Stimulated activated CD4-positive, alpha-beta T cell treated with anti-CD3 and anti-CD28 coated beads, Interleukin-2, amount 100 ng/mL, for 48 hours (primary cell): ENCODE results near the gene C1orf50.
A peak's percentile ranks its signal among the peaks of the same experiment; 100 is the strongest.
"Not testable (repeated sequence)": the region's sequence is repeated elsewhere in the genome, so short reads cannot be mapped to it uniquely, and the experiment has no call there.

Experiments
- DNase-seq, 2 donors: peaks; one replicate each; pipeline ENCODE4 v3.0.0-alpha.2; 2020

C1orf50 gene

DNA sequence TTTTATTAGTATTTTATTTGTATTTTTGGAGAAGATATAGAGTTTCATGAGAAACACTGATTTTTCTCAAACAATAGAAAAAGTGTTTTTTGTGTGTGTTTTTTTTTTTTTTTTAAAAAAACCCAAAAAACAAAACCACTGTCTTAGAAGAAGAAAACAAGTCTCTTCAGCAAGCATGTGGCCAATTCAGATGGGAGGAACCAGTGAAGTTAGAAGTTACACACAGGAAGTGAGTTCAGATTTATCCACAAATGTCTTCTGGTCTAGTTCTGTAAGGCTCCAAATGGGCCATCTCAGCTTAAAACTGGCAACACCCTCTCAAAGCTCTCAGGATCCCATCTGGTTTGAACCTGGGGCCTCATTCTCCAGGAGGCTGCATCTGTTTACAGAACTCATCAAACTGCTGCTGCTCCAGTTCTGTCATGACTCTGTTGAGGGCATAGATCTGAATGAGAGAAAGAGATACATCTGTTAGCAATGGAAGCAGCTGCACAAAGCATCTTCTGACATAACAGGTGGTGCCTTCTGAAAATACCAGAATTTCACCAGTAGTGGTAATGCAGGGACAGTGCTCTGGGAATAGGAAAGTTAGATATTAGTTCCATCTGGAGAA is 40.1 kb downstream of the C1orf50 start:
- DNase-seq = no peak

- DNase-seq = not testable (repeated sequence)
These were observed 47.8 kb downstream of the C1orf50 start for GRCh38 chr1:42814815-42815214.

GRCh38 chr1:42815941-42816584 is 49.0 kb downstream of the C1orf50 start:
- DNase-seq = no peak

- DNase-seq = peak; percentile 91 to 98
These were observed 49.8 kb downstream of the C1orf50 start, which contains the start of the genes ERMAP and SVBP for GRCh38 chr1:42816585-42817439. ERMAP (plus strand) TSS chr1:42817122; CDS start chr1:42830449, 13,327 bp downstream. SVBP (minus strand) TSS chr1:42817397; CDS start chr1:42816544, 853 bp downstream.

- no peak for DNase-seq
These were observed 50.4 kb downstream of the C1orf50 start for GRCh38 chr1:42817440-42817767.

GRCh38 chr1:42817976-42818375 is 50.9 kb downstream of the C1orf50 start:
- no peak for DNase-seq

GRCh38 chr1:42820813-42821212 is 53.8 kb downstream of the C1orf50 start:
- no peak for DNase-seq

- no peak for DNase-seq
These were observed 54.6 kb downstream of the C1orf50 start for GRCh38 chr1:42821690-42822089.

DNA sequence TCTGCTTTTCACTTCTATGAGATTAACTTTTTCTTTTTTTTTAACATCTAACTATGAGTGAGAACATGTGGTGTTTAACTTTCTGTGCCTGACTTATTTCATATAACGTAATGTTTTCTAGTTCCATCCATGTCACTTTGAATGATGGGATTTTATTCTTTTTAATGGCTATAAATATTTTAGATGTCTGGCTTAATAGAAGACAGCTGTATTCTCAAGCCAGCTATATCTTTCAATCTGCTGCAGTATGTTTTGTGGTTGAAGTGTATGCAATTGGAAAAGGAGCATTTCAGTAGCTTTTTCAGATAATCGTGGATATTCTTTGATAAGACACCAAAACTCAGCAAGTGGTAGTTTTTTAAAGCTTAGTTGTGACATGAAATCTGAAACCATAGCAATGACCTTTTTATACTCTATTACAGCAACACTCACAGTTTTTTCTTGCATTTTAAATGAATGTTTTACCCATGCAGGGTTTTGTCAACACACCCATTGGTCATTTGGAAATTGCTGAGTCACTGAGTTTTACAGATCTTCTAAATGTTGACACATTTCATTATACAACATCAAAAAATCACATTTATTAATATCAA is 55.8 kb downstream of the C1orf50 start:
- DNase-seq = no peak

- no peak for DNase-seq
These were observed 57.5 kb downstream of the C1orf50 start for GRCh38 chr1:42824481-42825035.

DNA sequence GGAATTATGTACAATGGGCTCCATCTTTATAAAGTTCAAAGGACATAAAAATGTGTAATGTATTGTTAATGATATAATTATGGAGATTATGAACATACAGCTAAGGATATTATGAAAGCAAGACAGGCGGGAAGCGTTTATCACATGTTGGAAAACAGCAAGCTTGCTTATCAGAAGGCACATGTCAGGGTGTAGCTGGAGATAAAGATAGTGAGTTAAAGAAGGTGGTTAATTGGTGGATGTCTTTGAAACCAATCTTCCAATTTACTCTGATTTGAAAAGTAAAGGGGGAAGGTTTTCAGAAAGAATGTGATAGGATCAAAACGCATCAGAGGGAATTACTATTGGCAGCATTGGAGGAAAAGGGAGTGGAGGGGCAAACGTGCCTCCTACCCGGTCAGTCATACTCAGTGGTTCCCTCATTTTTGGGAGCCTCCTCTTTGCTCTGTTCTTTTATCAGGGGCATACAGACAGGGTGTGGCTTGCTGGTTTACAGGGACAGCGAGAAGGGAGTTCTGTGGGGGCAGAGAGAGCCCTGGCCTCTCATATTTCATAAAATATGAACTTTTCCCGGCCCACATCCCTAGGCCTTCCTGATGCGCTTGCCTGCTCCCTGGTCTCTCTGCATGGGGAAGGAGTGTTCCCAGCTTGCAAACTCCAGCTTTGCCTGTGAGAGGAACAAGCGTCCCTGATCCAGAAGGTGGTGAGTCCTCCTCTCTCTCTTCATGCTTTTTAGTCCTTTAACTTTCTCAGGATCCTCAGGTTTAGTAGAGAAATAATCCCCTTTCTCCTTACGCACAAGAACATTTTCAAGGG is 58.2 kb downstream of the C1orf50 start:
- DNase-seq = no peak
